RWPE1 (cell line): ENCODE results near the gene C16orf78.

ENCODE experiments used
- CTCF ChIA-PET: fragments of 350-600 bp; sonication (Branson Sonifier 250); formaldehyde crosslinking; extraction: SDS; loops from one replicate; lab custom pipeline; 2021; lab: Yijun Ruan, JAX
- POLR2A ChIA-PET: fragments of 400-600 bp; formaldehyde crosslinking; extraction: SDS; loops from one replicate; lab custom pipeline; 2020; ENCODE audit warnings: antibody characterized with exemption; ENCODE audit not compliant: low non-redundant PET; lab: Yijun Ruan, JAX
- DNase-seq: peaks from one replicate; pipeline ENCODE4 v3.0.0; 2012; ENCODE audit warnings: low spot score
- H3K27ac ChIP-seq: fragments of 450-650 bp; 2 replicates; pipeline ENCODE4 v1.5.1; 2017
- TF ChIP-seq, protein P1 (sequence below): fragments of 450-650 bp; conservative IDR thresholded peaks from 2 replicates; pipeline ENCODE4 v1.5.1; 2017; ENCODE audit warnings: low read depth, mild to moderate bottlenecking

Gene C16orf78

DNA sequence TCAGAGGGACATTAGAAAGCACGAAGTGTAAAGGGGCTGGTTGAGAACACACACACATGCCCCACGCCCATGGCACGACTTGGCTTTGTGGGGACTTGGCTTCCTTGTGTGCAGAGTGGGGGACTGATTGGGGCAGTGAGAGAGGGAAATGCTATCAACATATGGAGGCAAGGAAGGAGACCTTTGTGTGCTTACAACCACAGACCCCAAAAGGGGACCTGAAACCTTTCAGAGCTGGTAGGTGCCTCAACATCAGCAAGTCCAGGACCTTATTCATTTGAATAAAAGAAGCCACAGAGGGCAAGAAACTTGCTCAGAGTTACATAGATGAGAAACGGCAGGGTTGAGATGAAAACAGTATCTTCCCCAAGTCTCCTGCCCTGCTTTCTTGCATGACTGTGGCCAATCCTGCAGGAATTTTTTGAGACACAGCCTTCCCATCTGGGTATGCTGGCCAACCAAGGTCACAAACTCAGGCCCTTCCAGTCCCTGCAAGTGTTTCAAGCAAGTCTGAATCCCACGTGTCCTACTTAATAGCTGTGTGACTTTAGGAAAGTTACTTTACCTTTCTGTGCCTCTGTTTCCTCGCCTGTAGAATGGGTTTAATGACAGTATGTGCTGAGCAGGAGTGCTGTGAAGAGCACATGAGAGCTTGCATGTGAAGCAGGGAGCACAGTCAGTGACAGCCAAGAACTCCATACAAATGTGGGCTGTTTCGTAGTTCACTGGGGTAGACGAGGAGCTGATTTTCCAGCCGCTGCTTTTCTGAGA, 26.2 kb downstream of the C16orf78 start:
- DNase-seq = no peak
- POLR2A ChIA-PET = interaction anchor here (0.6 kb wide), 1 partner anchor 401 kb away, joined by 3 read pairs; no protein-coding TSS in a partner anchor
- TF ChIP-seq, protein P1, sequence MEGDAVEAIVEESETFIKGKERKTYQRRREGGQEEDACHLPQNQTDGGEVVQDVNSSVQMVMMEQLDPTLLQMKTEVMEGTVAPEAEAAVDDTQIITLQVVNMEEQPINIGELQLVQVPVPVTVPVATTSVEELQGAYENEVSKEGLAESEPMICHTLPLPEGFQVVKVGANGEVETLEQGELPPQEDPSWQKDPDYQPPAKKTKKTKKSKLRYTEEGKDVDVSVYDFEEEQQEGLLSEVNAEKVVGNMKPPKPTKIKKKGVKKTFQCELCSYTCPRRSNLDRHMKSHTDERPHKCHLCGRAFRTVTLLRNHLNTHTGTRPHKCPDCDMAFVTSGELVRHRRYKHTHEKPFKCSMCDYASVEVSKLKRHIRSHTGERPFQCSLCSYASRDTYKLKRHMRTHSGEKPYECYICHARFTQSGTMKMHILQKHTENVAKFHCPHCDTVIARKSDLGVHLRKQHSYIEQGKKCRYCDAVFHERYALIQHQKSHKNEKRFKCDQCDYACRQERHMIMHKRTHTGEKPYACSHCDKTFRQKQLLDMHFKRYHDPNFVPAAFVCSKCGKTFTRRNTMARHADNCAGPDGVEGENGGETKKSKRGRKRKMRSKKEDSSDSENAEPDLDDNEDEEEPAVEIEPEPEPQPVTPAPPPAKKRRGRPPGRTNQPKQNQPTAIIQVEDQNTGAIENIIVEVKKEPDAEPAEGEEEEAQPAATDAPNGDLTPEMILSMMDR = no peak
- no peak overlapping the region for H3K27ac ChIP-seq
- CTCF ChIA-PET = no interaction called here

DNA sequence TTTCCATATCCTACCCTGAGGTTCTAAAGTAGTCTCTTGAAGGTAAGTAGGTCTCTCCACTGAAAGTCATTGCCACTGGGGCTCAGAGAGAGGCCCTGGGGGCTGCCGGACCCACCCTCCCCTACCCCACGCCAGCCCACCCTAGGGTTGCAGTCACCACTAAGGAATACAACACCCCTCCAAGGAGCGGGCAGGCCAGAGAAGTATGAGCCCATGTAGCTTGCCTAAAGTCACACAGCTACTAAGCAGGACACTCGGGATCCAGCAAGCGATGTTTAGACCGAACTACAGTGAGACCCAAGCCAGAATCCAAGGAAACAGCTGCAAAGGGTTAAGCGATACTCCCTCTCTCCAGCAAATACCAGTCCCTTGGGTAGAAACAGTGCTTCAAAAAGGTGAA, 27.0 kb downstream of the C16orf78 start:
- CTCF ChIA-PET = no interaction called here
- no peak for DNase-seq
- POLR2A ChIA-PET = interaction anchor here (0.6 kb wide), 1 partner anchor 402 kb away, joined by 3 read pairs; no protein-coding TSS in a partner anchor
- TF ChIP-seq, protein P1 = no peak
- no peak overlapping the region for H3K27ac ChIP-seq

DNA sequence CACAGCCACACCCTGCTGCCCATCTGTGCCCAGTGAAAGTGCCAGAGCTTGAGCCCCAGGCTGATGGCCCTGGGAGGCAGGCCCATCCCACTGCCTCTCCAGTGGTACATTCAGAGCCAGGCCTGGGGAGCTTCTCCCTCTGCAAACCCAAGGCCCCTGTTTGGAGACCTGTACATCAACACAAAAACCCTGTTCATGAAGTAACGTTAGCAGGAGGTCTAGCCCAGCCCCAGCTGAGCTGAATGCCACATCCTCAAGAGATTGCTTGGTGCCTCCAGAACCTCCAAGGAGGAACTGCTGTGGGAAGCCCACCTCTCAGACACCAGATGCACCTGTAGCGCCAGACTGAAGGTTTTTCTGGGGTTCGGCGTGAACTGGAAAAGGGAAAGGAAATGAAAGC, 31.5 kb downstream of the C16orf78 start:
- DNase-seq = no peak
- TF ChIP-seq, protein P1 = no peak
- ChIA-PET POLR2A (no interaction called here), CTCF (no interaction called here)
- no peak overlapping the region for H3K27ac ChIP-seq

DNA sequence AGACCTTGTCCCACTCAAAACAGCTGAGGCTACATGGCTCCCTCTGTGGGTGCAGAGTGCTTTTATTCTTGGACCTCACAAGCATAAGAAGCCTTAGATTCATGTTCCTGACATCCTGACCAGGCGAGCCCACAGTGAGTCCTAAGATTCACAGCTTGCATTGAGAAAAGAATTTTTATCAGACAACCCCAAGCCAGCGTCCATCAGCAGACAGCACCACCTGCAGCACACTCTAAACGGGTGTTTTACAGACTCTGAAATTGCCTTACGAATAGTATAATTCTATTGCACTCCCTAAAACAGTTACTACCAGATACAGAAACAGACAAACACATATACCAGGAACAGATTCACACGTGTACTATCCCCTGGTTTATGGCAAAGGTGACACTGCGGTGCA, 31.9 kb downstream of the C16orf78 start:
- H3K27ac ChIP-seq = no peak overlapping the region
- POLR2A ChIA-PET = no interaction called here
- CTCF ChIA-PET = no interaction called here
- no peak for DNase-seq
- TF ChIP-seq, protein P1 = no peak

DNA sequence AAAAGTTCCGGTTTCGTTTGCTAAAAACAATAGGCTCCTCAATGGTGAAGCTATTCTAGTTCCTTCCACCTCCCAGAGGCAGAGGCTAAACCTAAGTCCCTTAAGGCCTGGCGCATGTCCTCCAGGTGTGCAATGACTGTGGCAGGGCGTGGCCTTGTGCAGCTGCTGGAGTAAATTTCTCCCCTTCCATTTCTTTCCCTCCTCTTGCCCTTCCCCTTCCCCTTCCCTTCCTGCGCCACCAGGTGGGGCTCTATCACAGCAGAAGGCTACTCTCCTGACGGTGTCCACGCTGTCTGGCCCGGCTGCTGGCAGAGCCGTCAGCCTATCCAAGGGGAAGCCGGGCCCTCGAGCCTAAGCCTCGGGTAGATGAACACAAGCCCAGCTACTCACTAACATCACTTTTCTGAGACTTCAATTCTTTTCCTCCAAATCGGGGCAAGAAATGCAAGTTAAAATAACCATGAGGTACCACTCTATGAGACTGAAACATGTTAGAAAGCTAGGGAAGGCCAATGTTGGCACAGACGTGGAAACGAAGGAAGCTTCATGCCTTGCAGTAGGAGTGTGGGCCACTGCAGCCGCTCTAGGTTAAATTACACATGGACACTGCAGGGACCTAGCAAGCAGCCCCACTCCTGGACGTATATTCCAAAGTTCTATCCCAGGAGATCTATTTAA, 34.4 kb downstream of the C16orf78 start:
- CTCF ChIA-PET = interaction anchor here (0.5 to 1.3 kb wide), 18 partner anchors 10 to 631 kb away, joined by 3 to 5 read pairs (median 3); no protein-coding TSS in a partner anchor
- POLR2A ChIA-PET = no interaction called here
- H3K27ac ChIP-seq = no peak overlapping the region
- TF ChIP-seq, protein P1 = peak; percentile 81
- peak; percentile 81 for DNase-seq

DNA sequence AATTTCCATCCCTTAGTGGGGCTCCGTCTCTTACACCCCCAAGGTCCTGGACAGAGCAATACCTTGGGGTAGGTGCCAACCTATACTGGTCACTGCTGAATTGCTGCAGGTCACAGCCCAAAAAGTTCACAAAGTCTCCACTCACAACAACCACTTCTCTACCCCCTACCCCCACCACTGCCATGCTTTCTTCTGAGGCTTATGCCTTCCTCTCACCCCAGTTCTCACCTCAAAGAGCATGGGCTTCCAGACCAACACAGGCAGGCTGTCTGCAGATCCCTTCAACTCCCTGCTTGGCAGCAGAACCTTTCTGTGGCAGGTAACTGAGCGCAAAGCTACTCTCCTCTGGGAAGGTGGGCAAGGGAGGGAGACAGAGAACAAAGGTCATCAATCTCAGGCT, 35.5 kb downstream of the C16orf78 start:
- TF ChIP-seq, protein P1 = no peak
- POLR2A ChIA-PET = no interaction called here
- CTCF ChIA-PET = interaction anchor here (0.7 to 1.0 kb wide), 3 partner anchors 193 to 477 kb away, joined by 3 to 5 read pairs (median 3); no protein-coding TSS in a partner anchor

More for the DNA sequence above, 35.5 kb downstream of the C16orf78 start:
- no peak for DNase-seq
- no peak overlapping the region for H3K27ac ChIP-seq
